Astrocyte (in vitro differentiated cells and primary cell): ENCODE data around the gene BABAM1. TPM values are rescaled to one million over a fixed set of nuclear protein-coding genes. Genes with fewer than 3 reads are reported as not detected.

ENCODE experiments used
- DNase-seq: peaks from one replicate; pipeline ENCODE4 v3.0.0-alpha.2; 2010; ENCODE audit warnings: low read depth
- FAIRE-seq: peaks from 2 replicates; lab custom pipeline; 2011; peaks lifted over from hg19 to GRCh38; lab: Jason Lieb, UNC
- H2AFZ ChIP-seq: 2 replicates; pipeline ENCODE4 v1.6.0; 2012; ENCODE audit warnings: low read depth, low read length, inconsistent platforms
- H3K27ac ChIP-seq: 2 replicates; pipeline ENCODE4 v1.5.1; 2011; ENCODE audit warnings: low read depth, low read length, inconsistent platforms
- H3K27me3 ChIP-seq: 2 replicates; pipeline ENCODE4 v1.6.0; 2011; ENCODE audit warnings: low read length, inconsistent platforms; ENCODE audit not compliant: insufficient read depth
- H3K36me3 ChIP-seq: 2 replicates; pipeline ENCODE4 v1.5.1; 2011; ENCODE audit warnings: low read length, inconsistent platforms; ENCODE audit not compliant: insufficient read depth
- H3K4me1 ChIP-seq: 2 replicates; pipeline ENCODE4 v1.5.1; 2011; ENCODE audit warnings: low read length, inconsistent platforms; ENCODE audit not compliant: insufficient read depth
- H3K4me2 ChIP-seq: 2 replicates; pipeline ENCODE4 v1.6.0; 2012; ENCODE audit warnings: low read length, inconsistent platforms
- H3K4me3 ChIP-seq: 2 replicates; pipeline ENCODE4 v1.5.1; 2011; ENCODE audit warnings: low read depth, mild to moderate bottlenecking, low read length, inconsistent platforms; ENCODE audit not compliant: insufficient read depth
- H3K79me2 ChIP-seq: 2 replicates; pipeline ENCODE4 v1.6.0; 2012; ENCODE audit warnings: mild to moderate bottlenecking, low read length, inconsistent platforms; ENCODE audit not compliant: insufficient read depth
- H3K9ac ChIP-seq: 2 replicates; pipeline ENCODE4 v1.6.0; 2012; ENCODE audit warnings: mild to moderate bottlenecking, low read length, inconsistent platforms
- H3K9me3 ChIP-seq: 2 replicates; pipeline ENCODE4 v1.5.1; 2012; ENCODE audit warnings: low read depth, mild to moderate bottlenecking, low read length, inconsistent platforms; ENCODE audit not compliant: insufficient read depth
- H4K20me1 ChIP-seq: 2 replicates; pipeline ENCODE4 v1.6.0; 2012; ENCODE audit warnings: low read length, inconsistent platforms; ENCODE audit not compliant: insufficient read depth
- H3K27ac Mint-ChIP-seq: one replicate; pipeline ENCODE4 v1.8.0; 2021; ENCODE audit warnings: mild to moderate bottlenecking, mixed read lengths; ENCODE audit not compliant: unreplicated experiment
- H3K27me3 Mint-ChIP-seq: one replicate; pipeline ENCODE4 v1.8.0; 2021; ENCODE audit warnings: low read depth, mixed read lengths; ENCODE audit not compliant: unreplicated experiment
- H3K36me3 Mint-ChIP-seq: one replicate; pipeline ENCODE4 v1.8.0; 2021; ENCODE audit warnings: low read depth, mixed read lengths; ENCODE audit not compliant: unreplicated experiment
- H3K4me1 Mint-ChIP-seq: one replicate; pipeline ENCODE4 v1.8.0; 2021; ENCODE audit warnings: low read depth, mixed read lengths; ENCODE audit not compliant: unreplicated experiment
- H3K4me3 Mint-ChIP-seq: one replicate; pipeline ENCODE4 v1.8.0; 2021; ENCODE audit warnings: mild to moderate bottlenecking, moderate library complexity, mixed read lengths; ENCODE audit not compliant: unreplicated experiment
- H3K9me3 Mint-ChIP-seq: one replicate; pipeline ENCODE4 v1.8.0; 2021; ENCODE audit warnings: mild to moderate bottlenecking, mixed read lengths; ENCODE audit not compliant: unreplicated experiment
- CTCF ChIP-seq: IDR thresholded peaks from 2 replicates; pipeline ENCODE4 v1.5.1; 2011; ENCODE audit warnings: low read depth, mild to moderate bottlenecking, inconsistent platforms, low read length, moderate library complexity; ENCODE audit not compliant: insufficient read depth
- EZH2 ChIP-seq: IDR thresholded peaks from 2 replicates; pipeline ENCODE4 v1.6.1; 2012; ENCODE audit warnings: mild to moderate bottlenecking, low read length, inconsistent platforms; ENCODE audit not compliant: insufficient read depth
- total RNA-seq: library from RNA; stranded (reverse); gene quantifications from 2 replicates; pipeline ENCODE4 v1.2.1, GENCODE V29; 2021

Gene BABAM1
- total RNA-seq, 1 donor from 2014 or later, result 112 TPM

GRCh38 chr19:17236811-17237543 is 30.3 kb upstream of the BABAM1 start:
- Histone ChIP-seq H3K4me1 (peaks cover 14% of the 10 kb centered on the region), H3K36me3 (peaks cover 4% of the 10 kb centered on the region), H4K20me1 (peaks cover 36% of the 10 kb centered on the region), H3K9ac (no peak overlapping the region), H3K9me3 (no peaks in the 10 kb centered on the region), H3K4me3 (no peak overlapping the region), H3K79me2 (peaks cover 24% of the 10 kb centered on the region), H2AFZ (no peak overlapping the region), H3K27ac (no peak overlapping the region), H3K27me3 (no peaks in the 10 kb centered on the region), H3K4me2 (no peak overlapping the region)
- H3K27ac Mint-ChIP-seq, result no peak overlapping the region
- no peak for TF ChIP-seq EZH2
- TF ChIP-seq CTCF, result no peak
- DNase-seq (no peak), FAIRE-seq (no peak)
- H3K4me3 Mint-ChIP-seq, result peak overlapping the region; percentile 66
- no peaks in the 10 kb centered on the region for H3K4me1 Mint-ChIP-seq
- H3K9me3 Mint-ChIP-seq, result no peaks in the 10 kb centered on the region
- peaks cover 13% of the 10 kb centered on the region for H3K36me3 Mint-ChIP-seq
- no peaks in the 10 kb centered on the region for H3K27me3 Mint-ChIP-seq

GRCh38 chr19:17237747-17238706 is 29.2 kb upstream of the BABAM1 start:
- Histone ChIP-seq H3K9ac (no peak overlapping the region), H3K4me3 (no peak overlapping the region), H2AFZ (no peak overlapping the region), H3K4me1 (peaks cover 14% of the 10 kb centered on the region), H3K4me2 (no peak overlapping the region), H4K20me1 (peaks cover 42% of the 10 kb centered on the region), H3K9me3 (no peaks in the 10 kb centered on the region), H3K36me3 (no peaks in the 10 kb centered on the region), H3K27me3 (no peaks in the 10 kb centered on the region), H3K27ac (no peak overlapping the region), H3K79me2 (peaks cover 31% of the 10 kb centered on the region)
- no peak for DNase-seq
- Mint-ChIP-seq H3K9me3 (no peaks in the 10 kb centered on the region), H3K36me3 (peaks cover 15% of the 10 kb centered on the region), H3K27me3 (no peaks in the 10 kb centered on the region), H3K27ac (no peak overlapping the region), H3K4me3 (peak overlapping the region; percentile 34), H3K4me1 (peaks cover 4% of the 10 kb centered on the region)
- FAIRE-seq, result no peak
- TF ChIP-seq EZH2 (no peak), CTCF (no peak)
